Measurements from ENCODE around the gene PITRM1.
"Not testable (repeated sequence)": the region's sequence is repeated elsewhere in the genome, so short reads cannot be mapped to it uniquely, and the experiment has no call there.

PITRM1 gene

GRCh38 chr10:3172446-3173170 lies at the start of gene PITRM1:
Gene PITRM1 (minus strand): TSS chr10:3172782. CDS start chr10:3172772, 10 bp downstream.
- DNase-seq = peak; percentile 99

- DNase-seq = no peak
Measured at GRCh38 chr10:3222068-3222467, 49.5 kb upstream of the PITRM1 start.

- DNase-seq = not testable (repeated sequence)
Measured at GRCh38 chr10:3221601-3222000, 49.0 kb upstream of the PITRM1 start.

GRCh38 chr10:3220853-3221252 lies 48.3 kb upstream of the PITRM1 start:
- DNase-seq = no peak

- not testable (repeated sequence) for DNase-seq
Measured at GRCh38 chr10:3219021-3219628, 46.5 kb upstream of the PITRM1 start.

GRCh38 chr10:3217853-3218252 lies 45.3 kb upstream of the PITRM1 start:
- DNase-seq = no peak

GRCh38 chr10:3217301-3217700 lies 44.7 kb upstream of the PITRM1 start:
- no peak for DNase-seq

GRCh38 chr10:3215153-3215775 lies 42.7 kb upstream of the PITRM1 start:
- no peak for DNase-seq

- DNase-seq = no peak
Measured at GRCh38 chr10:3213758-3214515, 41.4 kb upstream of the PITRM1 start.

- DNase-seq = no peak
Measured at GRCh38 chr10:3213208-3213607, 40.6 kb upstream of the PITRM1 start.

- no peak for DNase-seq
Measured at GRCh38 chr10:3210251-3210877, 37.8 kb upstream of the PITRM1 start.

- no peak for DNase-seq
Measured at GRCh38 chr10:3208481-3209406, 36.2 kb upstream of the PITRM1 start.

GRCh38 chr10:3207351-3207750 lies 34.8 kb upstream of the PITRM1 start:
- no peak for DNase-seq

- DNase-seq = no peak
Measured at GRCh38 chr10:3206511-3207157, 34.1 kb upstream of the PITRM1 start.

GRCh38 chr10:3203972-3204371 lies 31.4 kb upstream of the PITRM1 start:
- DNase-seq = no peak

GRCh38 chr10:3203016-3203811 lies 30.6 kb upstream of the PITRM1 start:
- no peak for DNase-seq

GRCh38 chr10:3201796-3202195 lies 29.2 kb upstream of the PITRM1 start:
- no peak for DNase-seq

- no peak for DNase-seq
Measured at GRCh38 chr10:3199488-3199887, 26.9 kb upstream of the PITRM1 start.

- no peak for DNase-seq
Measured at GRCh38 chr10:3198900-3199299, 26.3 kb upstream of the PITRM1 start.

GRCh38 chr10:3197348-3198003 lies 24.9 kb upstream of the PITRM1 start:
- peak; percentile 85 for DNase-seq

Data from stimulated activated CD4-positive, alpha-beta T cell treated with anti-CD3 and anti-CD28 coated beads, Interleukin-4, amount 100 ng/mL, for 24 hours (primary cell).